B cell (primary cell): ENCODE results near the gene RFC5. TPM values are rescaled to one million over a fixed set of nuclear protein-coding genes. Genes with fewer than 3 reads are reported as not detected.
A peak's percentile ranks its signal among the peaks of the same experiment; 100 is the strongest.

Source experiments
- ATAC-seq: fragments of 200-7000 bp; cut with Tn5 transposase; one replicate; pipeline ENCODE4 v1.10.0; 2021; ENCODE audit warnings: low read depth, mild to moderate bottlenecking, moderate number of reproducible peaks, moderate library complexity
- CTCF ChIA-PET: fragments of 350-600 bp; sonication (Branson Sonifier 250); formaldehyde crosslinking; loops from one replicate; lab custom pipeline; 2021; ENCODE audit warnings: antibody characterized with exemption, inconsistent platforms; lab: Charles Lee
- POLR2A ChIA-PET: fragments of 350-600 bp; sonication (Branson Sonifier 250); formaldehyde crosslinking; loops from one replicate; lab custom pipeline; 2021; ENCODE audit warnings: antibody characterized with exemption; lab: Charles Lee
- DNase-seq: peaks from one replicate; pipeline ENCODE4 v3.0.0; 2013
- H2AFZ ChIP-seq: 2 replicates; pipeline ENCODE4 v1.6.1; 2012; ENCODE audit warnings: mild to moderate bottlenecking, low read depth, low read length; ENCODE audit not compliant: insufficient read depth, poor library complexity, severe bottlenecking
- H3K27ac ChIP-seq, 2 donors: 1 replicate in 1 of 2; 2 replicates in 1 of 2; pipeline ENCODE4 v1.5.1; 2012 to 2013; ENCODE audit warnings: low read length in 2 of 2, mild to moderate bottlenecking in 2 of 2, moderate library complexity in 1 of 2
- H3K27me3 ChIP-seq, 4 experiments: fragments of 200-600 bp in 1 of 4; sonication (generic) in 1 of 4; replicated peaks in 1 of 4; 1 replicate in 2 of 4; 2 replicates in 2 of 4; pipeline versions ENCODE4 v1.6.1 to v1.7.0; 2013 to 2016; ENCODE audit warnings: low read length in 3 of 4, mild to moderate bottlenecking in 2 of 4, mixed read lengths in 1 of 4, moderate library complexity in 1 of 4; ENCODE audit not compliant: insufficient read depth in 4 of 4, control insufficient read depth in 3 of 4; ENCODE audit errors: control extremely low read depth in 1 of 4
- H3K36me3 ChIP-seq, 2 experiments: replicated peaks in 1 of 2; 1 replicate in 1 of 2; 2 replicates in 1 of 2; pipeline versions ENCODE4 v1.6.1 to v1.7.1; 2013; ENCODE audit warnings: low read length in 1 of 2; ENCODE audit not compliant: insufficient read depth in 2 of 2, control insufficient read depth in 1 of 2; ENCODE audit errors: control extremely low read depth in 1 of 2, extremely low read depth in 1 of 2
- H3K4me1 ChIP-seq, 2 donors: fragments of 200-600 bp in 1 of 2; sonication (generic) in 1 of 2; 1 replicate in 1 of 2; 2 replicates in 1 of 2; pipeline versions ENCODE4 v1.5.1 to v1.6.1; 2013 to 2017; ENCODE audit warnings: low read length in 2 of 2; ENCODE audit not compliant: control insufficient read depth in 2 of 2, insufficient read depth in 2 of 2
- H3K4me2 ChIP-seq: replicated peaks from 2 replicates; pipeline ENCODE3; 2012; ENCODE audit warnings: mild to moderate bottlenecking, low read depth, low read length; ENCODE audit not compliant: poor library complexity, severe bottlenecking
- H3K4me3 ChIP-seq, 5 experiments: fragments of 200-600 bp in 1 of 5; sonication (generic) in 1 of 5; 1 replicate in 3 of 5; 2 replicates in 2 of 5; pipeline versions ENCODE4 v1.5.1 to v1.7.0; 2011 to 2016; ENCODE audit warnings: low read length in 4 of 5, mild to moderate bottlenecking in 4 of 5, low read depth in 2 of 5, control low read depth in 1 of 5, moderate library complexity in 1 of 5; ENCODE audit not compliant: insufficient read depth in 1 of 5; ENCODE audit errors: control extremely low read depth in 1 of 5, extremely low read depth in 1 of 5
- H3K79me2 ChIP-seq: fragments of 200-600 bp; sonication (generic); one replicate; pipeline ENCODE4 v1.6.0; 2016; ENCODE audit warnings: low read length; ENCODE audit not compliant: control insufficient read depth, insufficient read depth
- H3K9ac ChIP-seq: fragments of 200-600 bp; sonication (generic); 2 replicates; pipeline ENCODE4 v1.6.1; 2017; ENCODE audit warnings: mild to moderate bottlenecking, low read length, moderate library complexity
- H3K9me3 ChIP-seq, 3 donors: one replicate each; pipeline versions ENCODE4 v1.6.1 to v1.7.1; 2013; ENCODE audit warnings: low read length in 2 of 3; ENCODE audit not compliant: control insufficient read depth in 2 of 3, insufficient read depth in 1 of 3; ENCODE audit errors: control extremely low read depth in 1 of 3
- H4K20me1 ChIP-seq: 2 replicates; pipeline ENCODE4 v1.6.0; 2012; ENCODE audit warnings: mild to moderate bottlenecking, low read length; ENCODE audit not compliant: insufficient read depth, control insufficient read depth, poor library complexity, severe bottlenecking
- H3K27ac Mint-ChIP-seq: one replicate; pipeline ENCODE4 v1.8.0; 2021; ENCODE audit warnings: mixed read lengths
- H3K27me3 Mint-ChIP-seq: one replicate; pipeline ENCODE4 v1.8.0; 2021; ENCODE audit warnings: mixed read lengths
- H3K4me1 Mint-ChIP-seq: one replicate; pipeline ENCODE4 v1.8.0; 2021; ENCODE audit warnings: mixed read lengths
- H3K4me3 Mint-ChIP-seq: one replicate; pipeline ENCODE4 v1.8.0; 2021; ENCODE audit warnings: mixed read lengths
- H3K9me3 Mint-ChIP-seq: one replicate; pipeline ENCODE4 v1.8.0; 2022; ENCODE audit warnings: mixed read lengths; ENCODE audit not compliant: insufficient read depth
- CTCF ChIP-seq: fragments of 200-600 bp; IDR thresholded peaks from one replicate; pipeline ENCODE4 v1.8.0; 2022; ENCODE audit warnings: antibody characterized with exemption, mild to moderate bottlenecking
- EZH2 ChIP-seq: IDR thresholded peaks from 2 replicates; pipeline ENCODE4 v1.6.1; 2012; ENCODE audit warnings: borderline replicate concordance, low read depth, mild to moderate bottlenecking, moderate library complexity, low read length; ENCODE audit not compliant: insufficient read depth, poor library complexity, severe bottlenecking
- WGBS: methylation state at CpG from one replicate; pipeline ENCODE4 v1.1.5; 2013; ENCODE audit warnings: missing lambda C conversion rate; ENCODE audit not compliant: insufficient coverage; 5-methylcytosine and 5-hydroxymethylcytosine counted together
- intact Hi-C: fragments of 100-400 bp; cut with micrococcal nuclease; formaldehyde crosslinking; loops from one replicate; pipeline ENCODE4 v1.10.0; 2022
- polyA plus RNA-seq: library from polyadenylated mRNA; depleted of rRNA; stranded (reverse); fragments of >200 nt; gene quantifications from 2 replicates; pipeline ENCODE4 v1.2.3, GENCODE V29; 2012
- total RNA-seq, 2 donors: library from RNA; stranded (reverse); fragments of 120-200 nt in 1 of 2; gene quantifications; 1 replicate in 1 of 2; 2 replicates in 1 of 2; pipeline versions ENCODE4 v1.2.3 to v1.2.4, GENCODE V29; 2013 to 2022

The RFC5 gene
- total and polyA plus RNA-seq, 2 donors (not counting 1 experiment from before 2014, with no cell fraction given) = 22.7 to 23.2 TPM

GRCh38 chr12:118061873-118062843 is 45.7 kb downstream of the RFC5 start:
- 2% methylated on average over 37 of the region's 44 CpGs for WGBS
- ATAC-seq = peak; percentile 6
- Histone ChIP-seq H3K27ac (peak overlapping the region; percentile 54 to 82), H3K4me2 (peak overlapping the region; percentile 83), H3K9me3 (no peaks in the 10 kb centered on the region), H3K4me1 (peaks cover 31 to 39% of the 10 kb centered on the region in 2 donors), H3K79me2 (peaks cover 13% of the 10 kb centered on the region), H3K36me3 (no peaks in the 10 kb centered on the region), H3K4me3 (peak overlapping the region; percentile 58 to 92 (median 80)), H3K9ac (peak overlapping the region; percentile 90), H2AFZ (peak overlapping the region; percentile 98), H3K27me3 (no peaks in the 10 kb centered on the region), H4K20me1 (no peaks in the 10 kb centered on the region)
- intact Hi-C loops = loop anchor here (2.0 kb wide), 1 partner anchor 75 kb away; the partner anchor contains the start of gene PEBP1
- H3K27me3 Mint-ChIP-seq = peaks cover 3% of the 10 kb centered on the region
- peak; percentile 46 for DNase-seq
- H3K9me3 Mint-ChIP-seq = no peaks in the 10 kb centered on the region
- peak overlapping the region; percentile 75 for H3K27ac Mint-ChIP-seq
- ChIA-PET POLR2A (interaction anchor here (1.2 kb wide), 1 partner anchor 74 kb away, joined by 10 read pairs; the partner anchor contains the start of gene PEBP1), CTCF (interaction anchor here (0.7 to 1.3 kb wide), 3 partner anchors 122 to 315 kb away, joined by 5 to 6 read pairs (median 6); no protein-coding TSS in a partner anchor)
- peaks cover 44% of the 10 kb centered on the region for H3K4me1 Mint-ChIP-seq
- TF ChIP-seq EZH2 (no peak), CTCF (no peak)
- H3K4me3 Mint-ChIP-seq = peak overlapping the region; percentile 92
